HG02610 (cell line): Measurements from ENCODE around the gene SALL1.

ENCODE experiments used
- ATAC-seq: cut with Tn5 transposase; IDR thresholded peaks from one replicate; pipeline ENCODE4 v1.9.1; 2021; ENCODE audit warnings: mild to moderate bottlenecking, moderate library complexity; ENCODE audit not compliant: unreplicated experiment

SALL1 gene

GRCh38 chr16:51150888-51151320 lies at the start of gene SALL1:
TSS of gene SALL1 (minus strand) at chr16:51151270. CDS start at chr16:51151241, 29 bp downstream.
- no peak for ATAC-seq

GRCh38 chr16:51200793-51201192 lies 49.7 kb upstream of the SALL1 start:
- no peak for ATAC-seq

GRCh38 chr16:51197953-51198748 lies 47.1 kb upstream of the SALL1 start:
- ATAC-seq, result no peak

- ATAC-seq, result no peak
Measured at GRCh38 chr16:51193879-51194278, 42.8 kb upstream of the SALL1 start.

GRCh38 chr16:51184702-51185433 lies 33.8 kb upstream of the SALL1 start:
- ATAC-seq, result peak; percentile 44

GRCh38 chr16:51181503-51181811 lies 30.4 kb upstream of the SALL1 start:
- no peak for ATAC-seq

GRCh38 chr16:51180719-51181502 lies 29.8 kb upstream of the SALL1 start:
- ATAC-seq, result no peak

- ATAC-seq, result no peak
Measured at GRCh38 chr16:51175081-51175480, 24.0 kb upstream of the SALL1 start.

- ATAC-seq, result no peak
Measured at GRCh38 chr16:51172368-51172767, 21.3 kb upstream of the SALL1 start.

- ATAC-seq, result no peak
Measured at GRCh38 chr16:51168755-51169154, 17.7 kb upstream of the SALL1 start.

GRCh38 chr16:51167170-51167895 lies 16.3 kb upstream of the SALL1 start:
- no peak for ATAC-seq

- ATAC-seq, result no peak
Measured at GRCh38 chr16:51166541-51166940, 15.5 kb upstream of the SALL1 start.

- ATAC-seq, result no peak
Measured at GRCh38 chr16:51166091-51166490, 15.0 kb upstream of the SALL1 start.

GRCh38 chr16:51165043-51165442 lies 14.0 kb upstream of the SALL1 start:
- ATAC-seq, result no peak

- ATAC-seq, result no peak
Measured at GRCh38 chr16:51164574-51164973, 13.5 kb upstream of the SALL1 start.

GRCh38 chr16:51163894-51164566 lies 13.0 kb upstream of the SALL1 start:
- no peak for ATAC-seq

- no peak for ATAC-seq
Measured at GRCh38 chr16:51163366-51163765, 12.3 kb upstream of the SALL1 start.

- ATAC-seq, result no peak
Measured at GRCh38 chr16:51161440-51162195, 10.5 kb upstream of the SALL1 start.

GRCh38 chr16:51159865-51160264 lies 8.8 kb upstream of the SALL1 start:
- no peak for ATAC-seq

- no peak for ATAC-seq
Measured at GRCh38 chr16:51159296-51159695, 8.2 kb upstream of the SALL1 start.
